ENCODE measurements around the gene TMEM59L. TPM values are rescaled to one million over a fixed set of nuclear protein-coding genes. Genes with fewer than 3 reads are reported as not detected.

Gene TMEM59L
- total and polyA plus RNA-seq, 2 of the 13 experiments (the other 11 are each of a cell fraction or from before 2014, with no cell fraction given), result 0.97 to 5.5 TPM

DNA sequence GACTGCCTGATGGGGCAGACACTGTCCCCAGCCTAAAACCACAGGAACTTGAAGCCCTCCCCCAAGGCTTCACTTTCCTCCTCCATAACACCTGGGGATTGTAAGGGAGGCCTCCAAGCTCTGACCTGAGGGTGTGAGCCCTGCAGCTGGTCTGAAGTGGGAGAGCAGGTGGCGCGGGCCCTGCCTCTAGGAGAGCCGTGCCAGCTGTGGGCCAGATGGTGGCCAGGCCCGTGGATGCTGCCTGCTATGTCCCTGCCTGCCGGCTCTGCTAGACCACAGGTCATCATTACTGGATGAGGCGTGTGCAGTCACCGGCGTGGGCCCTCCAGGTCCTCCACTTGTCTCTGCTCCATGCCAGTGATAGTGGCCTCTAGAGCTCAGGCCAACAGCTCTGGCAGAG lies 20.7 kb downstream of the TMEM59L start:
- TF ChIP-seq, protein P1, sequence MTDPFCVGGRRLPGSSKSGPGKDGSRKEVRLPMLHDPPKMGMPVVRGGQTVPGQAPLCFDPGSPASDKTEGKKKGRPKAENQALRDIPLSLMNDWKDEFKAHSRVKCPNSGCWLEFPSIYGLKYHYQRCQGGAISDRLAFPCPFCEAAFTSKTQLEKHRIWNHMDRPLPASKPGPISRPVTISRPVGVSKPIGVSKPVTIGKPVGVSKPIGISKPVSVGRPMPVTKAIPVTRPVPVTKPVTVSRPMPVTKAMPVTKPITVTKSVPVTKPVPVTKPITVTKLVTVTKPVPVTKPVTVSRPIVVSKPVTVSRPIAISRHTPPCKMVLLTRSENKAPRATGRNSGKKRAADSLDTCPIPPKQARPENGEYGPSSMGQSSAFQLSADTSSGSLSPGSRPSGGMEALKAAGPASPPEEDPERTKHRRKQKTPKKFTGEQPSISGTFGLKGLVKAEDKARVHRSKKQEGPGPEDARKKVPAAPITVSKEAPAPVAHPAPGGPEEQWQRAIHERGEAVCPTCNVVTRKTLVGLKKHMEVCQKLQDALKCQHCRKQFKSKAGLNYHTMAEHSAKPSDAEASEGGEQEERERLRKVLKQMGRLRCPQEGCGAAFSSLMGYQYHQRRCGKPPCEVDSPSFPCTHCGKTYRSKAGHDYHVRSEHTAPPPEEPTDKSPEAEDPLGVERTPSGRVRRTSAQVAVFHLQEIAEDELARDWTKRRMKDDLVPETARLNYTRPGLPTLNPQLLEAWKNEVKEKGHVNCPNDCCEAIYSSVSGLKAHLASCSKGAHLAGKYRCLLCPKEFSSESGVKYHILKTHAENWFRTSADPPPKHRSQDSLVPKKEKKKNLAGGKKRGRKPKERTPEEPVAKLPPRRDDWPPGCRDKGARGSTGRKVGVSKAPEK (CRISPR knock-in tag; IDR thresholded peaks at IDR 0.05; ENCODE audit: borderline replicate concordance), result no peak
- TF ChIP-seq, protein P2, sequence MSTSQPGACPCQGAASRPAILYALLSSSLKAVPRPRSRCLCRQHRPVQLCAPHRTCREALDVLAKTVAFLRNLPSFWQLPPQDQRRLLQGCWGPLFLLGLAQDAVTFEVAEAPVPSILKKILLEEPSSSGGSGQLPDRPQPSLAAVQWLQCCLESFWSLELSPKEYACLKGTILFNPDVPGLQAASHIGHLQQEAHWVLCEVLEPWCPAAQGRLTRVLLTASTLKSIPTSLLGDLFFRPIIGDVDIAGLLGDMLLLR (CRISPR knock-in tag; IDR thresholded peaks at IDR 0.05), result no peak
- TF ChIP-seq, protein P3, sequence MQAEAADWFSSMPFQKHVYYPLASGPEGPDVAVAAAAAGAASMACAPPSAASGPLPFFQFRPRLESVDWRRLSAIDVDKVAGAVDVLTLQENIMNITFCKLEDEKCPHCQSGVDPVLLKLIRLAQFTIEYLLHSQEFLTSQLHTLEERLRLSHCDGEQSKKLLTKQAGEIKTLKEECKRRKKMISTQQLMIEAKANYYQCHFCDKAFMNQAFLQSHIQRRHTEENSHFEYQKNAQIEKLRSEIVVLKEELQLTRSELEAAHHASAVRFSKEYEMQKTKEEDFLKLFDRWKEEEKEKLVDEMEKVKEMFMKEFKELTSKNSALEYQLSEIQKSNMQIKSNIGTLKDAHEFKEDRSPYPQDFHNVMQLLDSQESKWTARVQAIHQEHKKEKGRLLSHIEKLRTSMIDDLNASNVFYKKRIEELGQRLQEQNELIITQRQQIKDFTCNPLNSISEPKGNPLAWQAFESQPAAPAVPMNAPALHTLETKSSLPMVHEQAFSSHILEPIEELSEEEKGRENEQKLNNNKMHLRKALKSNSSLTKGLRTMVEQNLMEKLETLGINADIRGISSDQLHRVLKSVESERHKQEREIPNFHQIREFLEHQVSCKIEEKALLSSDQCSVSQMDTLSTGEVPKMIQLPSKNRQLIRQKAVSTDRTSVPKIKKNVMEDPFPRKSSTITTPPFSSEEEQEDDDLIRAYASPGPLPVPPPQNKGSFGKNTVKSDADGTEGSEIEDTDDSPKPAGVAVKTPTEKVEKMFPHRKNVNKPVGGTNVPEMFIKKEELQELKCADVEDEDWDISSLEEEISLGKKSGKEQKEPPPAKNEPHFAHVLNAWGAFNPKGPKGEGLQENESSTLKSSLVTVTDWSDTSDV (CRISPR knock-in tag; IDR thresholded peaks at IDR 0.05), result no peak
- TF ChIP-seq THYN1 (CRISPR knock-in tag; IDR thresholded peaks at IDR 0.05; ENCODE audit: borderline replicate concordance, low read depth), result no peak
- ATAC-seq (no peak), DNase-seq (ENCODE audit: low spot score) (no peak), FAIRE-seq (no peak)
- no peaks in the 10 kb centered on the region for H3K36me3 ChIP-seq (replicated peaks in 1 of 2; ENCODE audit: control insufficient read depth in 1 of 2, insufficient read depth in 2 of 2, low read length in 2 of 2)
- H3K27ac ChIP-seq (ENCODE audit: extremely low read length, insufficient read depth, low read length), result no peak overlapping the region
- in situ Hi-C loops (cut with HindIII; ENCODE audit: extremely low pct_ligation_motif_present, low pct_unique_long_range_greater_than_20kb) (no loop called here), intact Hi-C loops (cut with micrococcal nuclease; ENCODE audit: unreplicated experiment) (no loop called here)
- H4K20me1 ChIP-seq (ENCODE audit: insufficient read depth, low read length), result no peaks in the 10 kb centered on the region
- no peak overlapping the region for H3K4me3 ChIP-seq (replicated peaks in 1 of 3; ENCODE audit: insufficient read depth in 1 of 3, low read depth in 2 of 3, low read length in 3 of 3)
- BruUV-seq (replicated peaks), result no TSS peak
- peaks cover 2% of the 10 kb centered on the region for H3K79me2 ChIP-seq (ENCODE audit: insufficient read depth, low read length)
- no peaks in the 10 kb centered on the region for H3K9me3 ChIP-seq (ENCODE audit: low read length)
- CTCF ChIA-PET (ENCODE audit: low intra/inter-chr PET ratio, low total read pairs), result no interaction called here
- POLR2A ChIA-PET, result no interaction called here
- no CpG with 5 or more reads among the region's 8 CpGs for WGBS (ENCODE audit: low lambda C conversion rate)
- no peak overlapping the region for H3K9ac ChIP-seq (ENCODE audit: insufficient read depth, low read depth, low read length)
- H2AFZ ChIP-seq (ENCODE audit: low read length), result no peak overlapping the region
- peaks cover 38% of the 10 kb centered on the region for H3K4me1 ChIP-seq (ENCODE audit: insufficient read depth, low read length)
- H3K27me3 ChIP-seq (ENCODE audit: control insufficient read depth in 1 of 2, insufficient read depth in 2 of 2, low read length in 2 of 2), result peaks cover 0 to 12% of the 10 kb centered on the region in 2 experiments; a peak in 2 of 5 replicates
- H3K4me2 ChIP-seq (ENCODE audit: low read depth, low read length), result no peak overlapping the region
